GM18499 (cell line): ENCODE data around the gene CFAP20DC.
"Not testable (repeated sequence)": the region's sequence is repeated elsewhere in the genome, so short reads cannot be mapped to it uniquely, and the experiment has no call there.

ENCODE experiments used
- ATAC-seq: cut with Tn5 transposase; IDR thresholded peaks from one replicate; pipeline ENCODE4 v1.9.1; 2021; ENCODE audit warnings: moderate number of reproducible peaks; ENCODE audit not compliant: insufficient read depth, unreplicated experiment

Gene CFAP20DC

DNA sequence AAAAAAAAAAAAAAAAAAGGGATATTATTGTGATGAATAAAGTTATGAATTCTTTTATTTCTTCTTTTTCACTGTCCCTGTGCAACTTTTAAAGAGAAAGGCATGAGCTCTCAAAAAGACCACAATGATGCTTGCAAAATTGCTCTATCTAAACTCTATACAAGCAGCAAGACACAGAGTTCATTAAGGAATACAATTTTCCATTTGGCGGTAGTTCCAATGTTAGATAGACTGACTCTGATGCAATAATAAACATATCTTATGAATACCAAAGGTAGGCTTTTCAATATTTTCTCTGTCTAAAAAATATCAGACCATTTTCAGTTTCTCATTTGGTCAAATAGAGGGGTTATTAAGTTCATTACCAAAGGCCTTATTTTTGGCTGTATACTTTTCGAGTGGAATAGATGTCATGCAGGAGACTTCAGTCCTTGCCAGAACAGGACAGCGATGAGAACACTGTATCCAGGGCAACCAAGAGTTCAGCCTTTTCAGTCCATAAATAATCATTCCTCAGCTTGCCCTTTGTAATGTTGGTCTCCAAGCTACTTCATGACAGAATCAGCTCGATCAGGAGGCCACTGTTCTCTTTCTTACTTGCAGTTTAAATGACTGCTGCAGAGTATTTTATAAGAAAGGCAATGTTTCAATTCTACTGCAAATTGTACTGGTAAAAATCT lies 220.4 kb downstream of the CFAP20DC start:
- no peak for ATAC-seq

DNA sequence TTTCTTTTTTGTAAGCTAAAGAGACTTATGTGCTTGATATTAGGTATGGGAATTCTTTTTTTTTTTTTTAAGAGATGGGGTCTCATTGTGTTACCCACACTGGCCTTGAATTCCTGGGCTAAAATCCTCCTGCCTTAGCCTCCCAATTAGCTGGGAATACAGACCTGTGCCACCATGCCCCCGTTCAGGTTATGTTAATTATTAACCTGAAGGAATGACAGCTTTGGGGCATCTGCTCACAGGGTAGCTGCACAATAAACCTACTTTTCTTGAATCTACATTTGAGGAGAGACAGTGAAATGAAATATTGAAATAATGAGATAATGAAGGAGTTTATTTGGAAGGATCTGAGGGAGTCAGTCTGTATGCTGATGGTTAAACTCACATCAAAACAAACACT lies 225.0 kb downstream of the CFAP20DC start:
- no peak for ATAC-seq

DNA sequence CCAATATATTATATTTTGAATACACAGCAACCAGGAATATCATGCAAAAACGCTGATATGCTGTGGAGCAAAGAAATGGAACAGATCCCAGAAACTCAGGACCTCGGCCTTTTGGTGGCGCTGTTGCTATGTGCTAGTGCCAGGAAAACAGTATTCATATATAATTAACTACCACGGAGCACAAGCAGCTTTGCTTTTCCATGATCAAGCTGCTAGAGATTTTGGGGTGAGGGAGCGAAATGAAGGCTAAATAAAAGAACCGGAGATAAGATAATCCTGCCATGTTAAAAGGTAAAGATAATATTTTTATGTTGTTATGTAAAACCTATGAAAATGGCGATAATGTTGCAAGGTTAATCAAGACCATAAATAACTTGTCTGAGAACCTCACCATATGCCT lies 225.5 kb downstream of the CFAP20DC start:
- ATAC-seq: no peak

DNA sequence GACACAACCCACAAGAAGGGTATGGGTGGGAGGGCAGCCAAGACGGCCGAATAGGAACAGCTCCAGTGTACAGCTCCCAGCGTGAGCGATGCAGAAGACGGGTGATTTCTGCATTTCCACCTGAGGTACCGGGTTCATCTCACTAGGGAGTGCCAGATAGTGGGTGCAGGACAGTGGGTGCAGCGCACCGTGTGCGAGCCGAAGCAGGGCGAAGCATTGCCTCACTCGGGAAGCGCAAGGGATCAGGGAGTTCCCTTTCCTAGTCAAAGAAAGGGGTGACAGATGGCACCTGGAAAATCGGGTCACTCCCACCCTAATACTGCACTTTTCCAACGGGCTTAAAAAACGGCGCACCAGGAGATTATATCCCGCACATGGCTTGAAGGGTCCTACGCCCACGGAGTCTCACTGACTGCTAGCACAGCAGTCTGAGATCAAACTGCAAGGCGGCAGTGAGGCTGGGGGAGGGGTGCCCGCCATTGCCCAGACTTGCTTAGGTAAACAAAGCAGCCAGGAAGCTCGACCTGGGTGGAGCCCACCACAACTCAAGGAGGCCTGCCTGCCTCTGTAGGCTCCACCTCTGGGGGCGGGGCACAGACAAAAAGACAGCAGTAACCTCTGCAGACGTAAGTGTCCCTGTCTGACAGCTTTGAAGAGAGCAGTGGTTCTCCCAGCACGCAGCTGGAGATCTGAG lies 243.1 kb downstream of the CFAP20DC start:
- not testable (repeated sequence) for ATAC-seq

DNA sequence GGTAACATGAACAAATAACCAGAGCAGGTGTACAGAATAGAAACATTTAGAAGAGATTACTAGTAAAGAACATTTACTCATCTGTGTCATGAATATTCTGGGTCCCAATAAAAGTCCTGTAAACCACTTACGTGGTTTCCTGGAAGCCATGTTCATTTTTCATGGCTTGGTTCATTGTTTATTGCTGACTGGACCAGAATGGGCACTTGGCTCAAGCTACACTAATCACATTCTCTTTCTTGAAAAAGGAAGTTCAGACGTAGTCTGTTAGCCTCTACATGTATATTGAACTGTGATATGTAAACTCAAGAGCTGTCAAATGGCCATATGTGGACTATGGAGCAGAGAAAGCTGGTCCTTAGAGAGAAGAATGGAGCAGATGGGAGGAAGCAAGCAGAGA lies 244.9 kb downstream of the CFAP20DC start:
- ATAC-seq: no peak

DNA sequence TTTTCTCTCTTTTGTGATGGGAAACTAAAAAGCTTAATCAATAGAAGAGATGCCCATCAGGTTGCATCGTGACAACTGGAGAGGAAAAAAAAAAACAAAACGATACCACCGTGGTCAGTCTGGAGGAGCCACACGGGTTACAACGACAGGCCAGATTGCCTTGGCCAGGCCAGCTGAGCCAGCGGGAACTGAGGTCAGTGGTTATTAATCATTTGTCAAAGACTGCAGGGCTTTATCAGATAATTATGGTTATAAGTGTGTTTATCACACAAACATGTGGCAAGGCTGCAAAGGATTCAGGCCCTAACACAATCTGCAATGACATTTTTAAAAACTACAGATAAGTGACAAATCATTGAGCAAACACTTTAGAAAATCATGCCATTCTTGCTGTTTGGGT lies 248.3 kb downstream of the CFAP20DC start:
- ATAC-seq: no peak

DNA sequence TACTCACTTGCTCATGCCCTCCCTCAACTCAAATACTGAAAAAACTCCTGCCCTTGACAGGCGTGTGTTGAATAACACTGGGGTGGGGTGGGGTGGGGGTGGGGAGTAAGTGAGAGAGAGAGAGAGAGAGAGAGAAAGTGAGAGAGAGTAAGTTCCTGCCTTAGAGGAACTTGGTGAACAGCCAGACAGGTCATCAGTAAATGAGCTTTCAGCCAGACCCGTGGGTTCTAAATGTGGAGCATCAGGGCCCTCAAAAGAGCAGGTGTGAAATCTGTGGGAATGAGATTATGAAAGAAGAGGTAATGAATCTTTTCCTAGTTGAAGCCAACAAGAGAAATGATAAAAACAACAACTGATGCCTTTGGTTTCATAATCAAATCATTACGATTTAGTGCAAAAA lies 248.9 kb downstream of the CFAP20DC start:
- no peak for ATAC-seq

DNA sequence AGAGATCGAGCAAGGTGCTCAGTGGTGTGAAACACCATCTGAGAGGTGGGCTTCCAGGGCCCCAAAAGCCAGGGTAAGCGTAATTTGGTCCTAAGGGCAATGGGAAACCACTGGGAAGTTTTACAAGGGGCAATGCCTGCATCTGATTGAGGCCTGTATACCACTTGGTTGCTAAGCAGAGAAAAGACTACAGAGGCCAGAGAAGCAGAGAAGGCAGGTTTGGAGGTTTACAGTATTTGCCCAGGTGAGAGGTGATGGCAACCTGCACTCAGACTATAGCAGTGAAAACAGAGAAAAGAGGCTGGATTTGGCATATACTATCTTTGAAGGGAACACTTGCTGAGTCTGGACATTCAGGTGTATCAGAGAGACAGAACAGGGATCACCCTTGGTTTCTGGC lies 249.8 kb downstream of the CFAP20DC start:
- no peak for ATAC-seq

DNA sequence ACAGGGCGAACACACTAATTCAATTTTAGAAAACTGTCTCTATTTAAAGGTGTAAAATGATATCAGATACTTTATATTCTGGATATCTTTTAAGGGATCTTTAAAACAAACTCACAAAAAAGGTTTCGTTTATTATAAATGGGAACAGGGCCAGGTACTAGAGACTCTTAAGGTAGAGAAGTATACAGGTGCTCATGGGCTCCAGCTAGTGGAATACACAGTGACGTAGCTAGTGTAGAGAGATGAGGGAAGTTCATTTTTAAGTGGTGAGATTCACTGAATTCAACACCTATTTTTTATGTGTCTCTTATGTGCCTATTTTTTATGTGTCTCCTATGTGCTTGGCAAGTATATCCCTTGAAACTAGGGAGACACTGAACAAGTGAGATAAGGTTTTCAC lies 250.6 kb downstream of the CFAP20DC start:
- ATAC-seq: no peak

DNA sequence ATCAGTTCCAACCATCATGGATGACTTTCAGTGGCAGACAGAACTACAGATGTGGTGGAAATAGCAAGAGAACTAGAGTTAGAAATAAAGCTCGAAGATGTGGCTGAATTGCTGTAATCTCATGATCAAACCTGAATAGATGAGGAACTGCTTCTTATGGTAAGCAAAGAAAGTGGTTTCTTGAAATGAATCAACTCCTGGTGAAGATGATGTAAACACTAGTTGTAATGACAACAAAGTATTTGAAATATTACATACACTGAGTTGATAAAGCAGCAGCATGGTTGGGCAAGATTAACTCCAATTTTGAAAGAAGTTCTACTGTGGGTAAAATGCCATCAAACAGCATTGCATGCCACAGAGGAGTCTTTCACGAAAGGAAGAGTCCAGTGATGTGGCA lies 251.5 kb downstream of the CFAP20DC start:
- ATAC-seq: no peak

DNA sequence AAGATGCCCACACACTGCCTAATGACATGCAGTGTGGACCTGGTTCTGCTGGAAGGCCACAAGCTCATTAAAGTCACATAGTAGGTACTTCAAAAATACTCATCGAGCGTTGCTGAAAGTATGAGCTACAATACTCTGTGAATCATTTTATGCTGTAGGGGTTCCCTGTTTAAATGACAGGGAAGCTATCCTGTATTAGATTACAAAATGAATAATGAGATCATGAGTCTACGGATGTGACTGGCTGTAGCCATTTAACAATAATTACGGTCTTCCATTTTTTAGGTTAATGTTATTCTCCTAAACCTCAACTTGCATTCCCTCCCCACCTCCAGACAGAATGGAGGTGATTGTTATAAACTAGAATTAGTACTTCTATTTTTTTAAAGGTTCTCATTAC lies 255.1 kb downstream of the CFAP20DC start:
- no peak for ATAC-seq

DNA sequence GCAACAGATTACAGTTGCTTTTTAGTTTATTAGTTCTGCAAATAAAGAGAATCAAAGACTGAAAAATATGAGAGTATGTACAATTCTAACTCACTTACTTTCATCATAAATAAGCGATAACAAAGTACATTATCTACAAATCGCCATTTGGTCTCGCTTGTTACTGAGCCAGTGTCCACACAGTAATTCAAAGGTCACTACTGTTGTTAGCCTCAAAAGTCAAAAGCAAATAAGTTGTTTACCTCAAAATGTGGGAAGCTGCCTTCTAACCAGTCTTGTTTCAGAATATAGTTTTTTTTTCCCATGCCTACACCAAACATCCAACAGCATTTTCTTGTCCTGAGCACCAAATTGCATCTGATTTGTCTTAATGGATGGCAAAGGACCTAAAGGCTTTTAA lies 255.9 kb downstream of the CFAP20DC start:
- ATAC-seq: no peak

DNA sequence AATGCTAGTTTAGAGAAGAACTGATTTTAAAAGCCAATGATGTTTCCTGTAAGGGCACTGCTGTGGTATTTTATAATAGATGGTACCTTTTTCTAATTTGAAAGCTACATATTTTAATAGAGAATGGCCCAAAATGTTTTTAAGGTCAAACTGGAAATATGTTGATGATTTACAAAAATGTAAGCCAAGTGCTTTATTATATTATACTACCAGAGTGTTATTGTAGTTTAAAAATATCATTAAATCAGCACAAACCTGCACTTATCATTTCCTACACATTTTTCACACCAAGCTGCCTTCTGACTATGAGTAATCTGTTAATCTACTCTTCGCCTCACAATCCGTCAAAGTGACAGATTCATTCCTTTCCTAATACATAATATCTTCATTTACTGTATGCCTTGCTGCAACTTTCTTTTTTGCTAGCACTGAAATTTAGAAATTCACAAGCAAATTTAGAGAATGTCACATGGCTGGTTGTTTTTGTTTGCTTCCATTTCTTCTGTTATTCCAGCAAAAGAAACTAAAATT lies 256.8 kb downstream of the CFAP20DC start:
- ATAC-seq: no peak

DNA sequence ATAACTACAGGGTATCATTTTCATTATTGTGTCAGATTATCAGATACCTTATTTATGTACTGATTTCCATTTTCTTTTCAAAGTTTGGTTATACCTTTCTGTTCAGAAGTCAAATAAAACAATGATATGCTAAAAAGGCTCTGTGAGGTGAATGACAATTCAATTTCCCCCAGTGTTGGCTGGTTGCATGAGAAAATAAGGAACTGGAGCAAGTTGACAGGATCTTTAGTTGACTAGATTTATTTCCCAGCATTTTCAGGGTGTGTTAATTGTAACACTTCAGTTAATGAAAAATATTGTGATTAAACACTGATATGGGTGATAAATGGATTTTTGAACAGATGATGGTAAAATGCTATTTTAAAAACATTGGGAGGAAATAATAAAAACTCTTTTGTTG lies 260.4 kb downstream of the CFAP20DC start:
- ATAC-seq: no peak

DNA sequence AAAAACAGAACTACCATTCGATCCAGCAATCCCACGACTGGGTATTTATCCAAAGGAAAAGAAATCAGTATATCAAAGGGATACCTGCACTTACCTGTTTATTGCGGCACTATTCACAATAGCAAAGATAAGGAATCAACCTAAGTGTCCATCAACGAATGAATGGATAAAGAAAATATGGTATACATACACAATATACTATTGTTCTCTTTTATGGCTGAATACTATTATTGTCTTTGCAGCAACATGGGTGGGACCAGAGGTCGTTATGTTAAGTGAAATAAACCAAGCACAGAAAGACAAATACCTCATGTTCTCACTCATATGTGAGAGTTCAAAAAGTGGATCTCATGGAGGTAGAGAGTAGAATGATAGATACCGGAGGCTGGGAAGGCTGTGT lies 264.9 kb downstream of the CFAP20DC start:
- ATAC-seq: no peak

DNA sequence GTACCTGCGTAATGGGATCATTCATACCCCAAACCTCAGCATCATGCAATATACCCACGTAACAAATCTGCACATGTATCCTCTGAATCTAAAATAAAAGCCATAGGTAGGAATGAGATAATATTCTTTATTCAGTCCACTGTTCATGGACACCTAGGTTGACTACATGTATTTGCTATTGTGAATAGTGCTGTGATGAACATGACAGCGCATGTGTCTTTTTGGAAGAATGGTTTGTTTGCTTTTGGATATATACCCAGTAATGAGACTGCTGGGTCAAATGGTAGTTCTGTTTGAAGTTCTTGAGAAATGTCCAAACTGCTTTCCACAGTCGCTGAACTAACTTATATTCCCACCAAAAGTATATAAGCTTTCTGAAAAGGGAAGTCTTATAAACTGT lies 265.4 kb downstream of the CFAP20DC start:
- ATAC-seq: no peak

DNA sequence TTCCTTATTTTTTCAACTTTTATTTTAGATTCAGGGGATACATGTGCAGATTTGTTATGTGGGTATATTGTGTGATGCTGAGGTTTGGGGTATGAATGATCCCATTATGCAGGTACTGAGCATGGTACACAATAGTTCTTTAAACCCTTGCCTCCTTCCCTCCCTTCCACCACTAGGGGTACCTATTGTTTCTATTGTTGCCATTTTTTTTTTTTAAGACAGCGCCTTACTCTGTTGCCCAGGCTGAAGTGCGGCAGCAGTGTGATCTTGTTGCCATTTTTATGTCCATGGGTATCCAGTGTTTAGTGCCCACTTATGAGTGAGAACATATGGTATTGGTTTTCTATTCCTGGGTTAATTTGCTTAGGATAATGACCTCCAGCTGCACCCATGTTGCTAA lies 266.0 kb downstream of the CFAP20DC start:
- no peak for ATAC-seq

DNA sequence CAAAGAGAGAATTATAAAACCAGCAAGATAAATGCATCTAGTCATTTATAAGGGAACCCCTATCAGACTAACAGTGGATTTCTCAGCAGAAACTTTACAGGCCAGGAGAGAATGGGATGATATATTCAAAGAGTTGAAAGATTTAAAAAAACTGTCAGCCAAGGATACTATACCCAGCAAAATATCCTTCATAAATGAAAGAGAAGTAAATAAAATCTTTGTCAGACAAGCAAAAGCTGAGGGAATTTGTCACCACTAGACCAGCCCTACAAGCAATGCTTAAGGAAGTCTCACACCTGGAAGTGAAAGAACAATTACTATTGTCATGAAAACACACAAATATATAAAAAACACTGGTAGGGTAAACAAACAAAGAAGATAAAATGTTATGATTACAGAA lies 269.9 kb downstream of the CFAP20DC start:
- no peak for ATAC-seq

DNA sequence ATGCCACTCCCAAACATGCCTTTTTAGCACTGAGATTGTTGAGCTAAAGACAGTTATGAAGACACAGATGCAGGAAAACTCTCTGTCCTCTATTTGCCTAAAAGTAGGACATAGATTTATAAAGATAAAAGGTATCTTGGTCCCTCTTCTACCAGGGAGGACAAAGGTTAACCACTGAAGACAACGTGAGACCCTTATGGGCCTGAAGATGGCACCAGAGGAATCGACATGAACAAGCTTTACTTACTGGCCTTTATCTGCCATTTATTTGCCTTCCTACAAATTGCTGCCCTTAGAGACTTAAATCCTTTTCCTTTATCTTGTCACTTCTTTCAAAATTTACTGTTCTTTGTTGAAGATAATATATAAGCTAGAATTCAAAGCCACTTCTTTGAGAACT lies 273.6 kb downstream of the CFAP20DC start:
- no peak for ATAC-seq

DNA sequence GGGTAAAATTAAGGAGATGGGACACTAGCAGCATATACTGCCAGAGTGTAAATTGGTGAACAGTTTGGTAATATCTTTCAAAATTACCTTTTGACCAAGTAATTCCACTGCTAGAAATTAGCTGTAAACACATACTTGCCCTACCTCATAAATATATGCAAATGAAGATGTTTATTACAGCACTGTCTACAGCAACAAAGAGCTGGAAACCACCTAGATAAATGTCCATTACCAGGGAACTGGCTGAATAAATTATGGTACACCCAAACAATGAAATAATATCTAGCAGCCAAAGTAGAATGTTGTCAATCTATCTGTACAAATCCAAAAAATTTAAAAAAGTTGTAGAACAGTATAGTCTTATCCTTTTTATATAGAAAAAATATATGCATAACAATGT lies 277.4 kb downstream of the CFAP20DC start:
- no peak for ATAC-seq

DNA sequence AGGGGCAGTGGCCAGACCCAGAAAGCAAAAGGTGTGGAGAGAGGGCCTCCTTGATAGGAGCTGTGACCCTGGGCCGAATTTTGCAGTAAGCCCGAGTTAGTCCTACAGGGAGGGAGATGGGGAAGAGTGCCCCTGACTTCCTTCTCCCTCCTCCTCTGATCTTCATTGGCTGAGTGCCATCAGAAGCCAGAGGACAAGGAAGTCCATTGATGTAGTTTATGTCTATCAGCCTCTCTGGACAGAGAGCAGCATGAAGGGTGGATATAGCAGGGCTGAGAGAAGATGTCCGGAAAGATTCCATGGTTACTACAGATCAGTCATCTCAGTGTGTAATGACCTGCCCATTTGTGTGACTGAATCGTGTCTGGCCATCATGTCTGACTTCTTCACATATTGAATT lies 280.8 kb downstream of the CFAP20DC start:
- ATAC-seq: no peak
